Effector CD4-positive, alpha-beta T cell (primary cell): ENCODE results near the gene OR5H14. TPM values are rescaled to one million over a fixed set of nuclear protein-coding genes. Genes with fewer than 3 reads are reported as not detected.
"Not testable (repeated sequence)": the region's sequence is repeated elsewhere in the genome, so short reads cannot be mapped to it uniquely, and the experiment has no call there.

Source experiments
- DNase-seq: peaks from one replicate; pipeline ENCODE4 v3.0.0-alpha.2; 2020
- total RNA-seq: gene quantifications from one replicate; lab custom pipeline; 2026; lab: John Stamatoyannopoulos, UW

The OR5H14 gene
- total RNA-seq, result not detected

GRCh38 chr3:98147179-98147578 lies at the start of gene OR5H14:
TSS of gene OR5H14 (plus strand) at chr3:98147479. CDS start at chr3:98149386, 1,907 bp downstream.
- DNase-seq, result no peak

GRCh38 chr3:98099848-98100247 lies 47.4 kb upstream of the OR5H14 start:
- DNase-seq, result no peak

DNA sequence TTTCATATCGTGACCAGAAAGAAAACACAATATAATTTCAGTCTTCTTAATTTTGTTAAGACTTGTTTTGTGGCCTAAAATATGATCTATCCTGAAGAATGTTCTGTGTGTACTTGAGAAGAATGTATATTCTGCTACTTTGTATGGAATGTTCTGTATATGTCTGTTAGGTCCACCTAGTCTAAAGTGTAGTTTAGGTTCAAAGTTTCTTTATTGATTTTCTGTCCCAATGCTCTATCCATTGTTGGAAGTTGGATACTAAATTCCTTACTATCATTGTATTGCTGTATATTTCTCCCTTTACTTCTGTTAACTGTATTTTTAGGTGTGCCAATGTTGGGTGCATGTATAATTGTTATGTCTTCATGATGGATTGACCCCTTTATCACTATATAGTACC lies 39.1 kb upstream of the OR5H14 start:
- DNase-seq, result no peak

DNA sequence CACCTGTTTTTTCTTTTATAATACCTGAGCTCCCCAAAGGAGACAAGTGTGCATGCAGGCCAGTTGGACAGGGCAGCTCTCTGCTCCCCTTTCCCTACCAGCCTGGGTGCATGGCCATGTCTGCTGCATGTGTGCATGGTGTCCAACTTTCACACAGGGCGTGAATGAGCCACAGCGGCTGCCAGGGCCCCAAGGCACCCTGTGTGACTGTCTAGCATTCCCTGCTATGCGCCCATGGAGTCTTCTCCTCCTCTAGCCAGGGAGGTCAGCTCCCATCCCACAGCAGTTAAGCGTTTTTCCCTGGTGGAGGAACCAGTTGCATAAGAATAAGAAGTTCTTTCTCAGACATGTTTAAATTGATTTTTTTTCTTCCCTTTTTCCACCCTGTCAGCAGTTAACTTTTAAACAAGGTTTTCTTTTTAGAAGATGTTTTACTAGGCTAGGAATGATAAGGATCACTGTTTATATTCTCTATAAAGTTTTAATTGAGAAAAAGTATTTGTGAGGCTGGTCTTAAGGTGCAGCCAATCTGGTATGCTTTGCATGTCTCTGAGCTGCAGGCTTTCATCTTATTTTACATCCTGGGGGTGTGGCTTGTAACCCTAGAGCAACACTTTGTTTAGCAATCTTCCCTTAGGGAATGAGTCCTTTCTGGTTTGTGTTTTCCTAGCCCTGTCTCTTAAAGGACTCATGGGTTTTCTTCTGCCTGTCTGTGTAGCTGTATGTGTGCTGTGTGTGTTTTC lies 37.3 kb upstream of the OR5H14 start:
- DNase-seq, result no peak

DNA sequence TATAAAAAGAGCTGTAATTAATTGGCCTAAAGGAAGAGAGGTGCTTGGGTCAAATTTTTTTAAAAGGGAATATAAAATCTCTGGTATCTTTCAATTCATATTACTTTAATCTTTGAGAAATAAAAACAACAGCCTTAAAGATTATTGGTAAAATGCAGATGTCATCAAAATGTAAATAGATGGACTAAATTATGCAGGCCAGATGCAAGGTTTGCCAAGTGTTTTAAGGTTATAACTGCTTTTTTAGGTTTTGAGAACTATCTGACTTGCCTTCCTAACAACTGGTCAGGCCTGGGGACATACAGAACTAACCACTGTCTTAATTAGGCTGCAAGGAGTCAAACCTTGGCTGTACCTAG lies 36.8 kb upstream of the OR5H14 start:
- no peak for DNase-seq

GRCh38 chr3:98114264-98114663 lies 33.0 kb upstream of the OR5H14 start:
- no peak for DNase-seq

GRCh38 chr3:98115717-98116116 lies 31.6 kb upstream of the OR5H14 start:
- no peak for DNase-seq

- no peak for DNase-seq
These were observed 16.9 kb upstream of the OR5H14 start, which contains the start of gene OR5H1 for GRCh38 chr3:98130421-98130820. TSS of gene OR5H1 (plus strand) at chr3:98130721. CDS start at chr3:98132698, 1,977 bp downstream.

GRCh38 chr3:98136631-98137030 lies 10.6 kb upstream of the OR5H14 start:
- DNase-seq, result no peak

DNA sequence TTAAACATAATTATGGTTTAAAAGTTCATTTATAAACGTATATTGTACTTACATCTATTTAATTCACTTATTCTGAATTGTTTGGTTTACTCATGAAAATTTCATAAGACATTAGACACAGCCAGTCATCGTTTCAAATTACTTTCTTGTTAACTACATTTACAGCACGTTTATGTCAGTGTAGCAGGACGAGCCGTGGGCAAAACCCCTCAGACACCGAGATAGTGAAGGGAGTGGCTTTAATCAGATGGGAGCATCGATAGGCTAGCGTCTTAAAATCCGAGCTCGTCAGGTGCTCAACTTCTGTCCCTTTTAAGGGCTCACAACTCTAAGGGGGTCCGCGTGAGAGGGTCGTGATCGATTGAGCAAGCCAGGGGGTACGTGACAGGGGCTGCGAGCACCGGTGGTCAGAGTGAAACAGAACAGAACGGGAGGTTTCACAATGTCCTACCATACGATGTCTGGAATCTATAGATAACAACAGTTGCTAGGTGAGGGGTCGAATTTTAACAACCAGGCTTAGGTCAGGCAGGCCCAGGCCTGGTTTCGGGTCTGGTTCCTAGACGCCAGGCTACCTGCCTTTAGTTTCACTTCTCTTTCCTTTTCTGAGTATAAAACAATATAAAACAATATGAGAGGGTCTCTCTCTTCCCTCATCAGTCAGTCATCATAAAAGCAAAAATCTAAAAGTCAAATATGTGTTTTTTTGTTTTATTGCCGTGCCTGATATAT lies 9.3 kb upstream of the OR5H14 start:
- not testable (repeated sequence) for DNase-seq

DNA sequence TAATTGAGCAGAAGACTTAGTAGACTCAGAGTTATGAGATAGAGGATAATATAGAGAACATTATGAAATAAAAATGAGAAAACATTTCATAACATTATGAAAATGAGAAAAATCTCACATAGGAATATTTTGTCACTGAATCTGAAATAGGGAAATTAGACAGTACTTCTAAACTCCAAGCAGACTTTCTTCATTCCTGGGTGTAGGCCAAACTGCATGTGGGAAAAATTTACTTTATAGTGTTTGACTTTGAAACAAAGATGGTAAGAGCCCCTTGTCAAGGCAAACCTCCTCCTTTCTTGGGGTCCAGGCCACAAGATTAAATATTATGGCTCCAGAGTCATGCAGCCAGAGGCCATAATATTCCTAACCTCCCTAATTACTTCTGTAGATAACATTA lies 6.7 kb upstream of the OR5H14 start:
- DNase-seq, result no peak

DNA sequence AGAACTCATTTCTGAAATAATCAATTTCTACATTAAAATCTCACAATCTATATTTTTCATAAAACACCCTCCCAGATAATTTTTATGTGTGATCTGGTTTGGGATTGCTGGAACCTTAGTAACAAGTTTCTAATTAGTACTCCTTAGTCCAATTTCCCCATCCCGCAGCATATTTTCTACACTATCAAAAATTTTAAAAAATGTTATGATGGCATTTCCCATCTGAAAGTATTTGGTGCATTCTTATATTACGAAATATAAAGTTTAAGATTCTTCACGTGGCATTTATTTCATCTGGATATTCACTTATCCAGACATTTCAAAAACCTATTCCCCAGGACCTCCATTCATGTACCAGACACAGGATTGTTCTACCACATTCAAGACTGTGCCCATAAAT lies 1.5 kb downstream of the OR5H14 start:
- no peak for DNase-seq

GRCh38 chr3:98149456-98149855 lies 2.2 kb downstream of the OR5H14 start:
- not testable (repeated sequence) for DNase-seq

GRCh38 chr3:98151241-98151640 lies 4.0 kb downstream of the OR5H14 start:
- no peak for DNase-seq

- DNase-seq, result no peak
These were observed 19.1 kb downstream of the OR5H14 start, which contains the start of gene OR5H15 for GRCh38 chr3:98166396-98166795. TSS of gene OR5H15 (plus strand) at chr3:98166696. CDS start at chr3:98168700, 2,004 bp downstream.

DNA sequence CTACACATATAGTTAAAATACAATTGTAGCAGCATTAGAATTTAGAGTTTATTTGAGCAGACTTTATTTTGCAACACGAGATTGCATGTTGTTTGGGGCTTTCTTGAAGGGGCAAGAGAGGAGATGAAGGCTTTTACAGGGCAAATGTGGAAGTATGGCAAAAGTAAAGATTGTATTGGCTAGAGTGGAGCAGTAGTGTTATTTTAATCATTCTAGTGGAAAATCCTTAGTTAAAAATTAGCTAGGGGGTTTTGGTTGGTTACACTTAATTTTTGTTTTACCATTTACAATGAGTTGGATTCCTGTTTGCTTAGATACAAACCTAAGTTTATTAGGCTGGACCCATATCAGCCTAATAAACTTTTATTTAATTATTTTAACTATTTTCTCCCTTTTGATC lies 23.8 kb downstream of the OR5H14 start:
- no peak for DNase-seq

DNA sequence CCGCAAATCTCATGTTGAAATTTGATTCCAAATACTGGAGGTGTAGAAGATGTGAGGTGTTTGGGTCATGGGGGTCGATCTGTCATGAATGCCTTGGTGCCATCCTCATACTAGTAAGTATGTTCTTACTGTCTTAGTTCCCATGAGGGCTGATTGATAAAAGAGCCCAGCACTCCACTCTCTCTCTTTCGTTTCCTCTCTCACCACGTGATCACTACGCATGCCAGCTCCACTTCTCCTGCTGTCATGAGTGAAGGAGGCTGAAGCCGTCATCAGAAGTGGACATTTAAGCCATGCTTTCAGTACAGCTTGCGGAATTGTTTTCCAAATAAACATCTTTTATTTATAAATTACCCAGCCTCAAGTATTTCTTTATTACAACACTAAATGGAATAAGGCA lies 25.3 kb downstream of the OR5H14 start:
- no peak for DNase-seq

GRCh38 chr3:98180319-98180890 lies 33.1 kb downstream of the OR5H14 start:
- DNase-seq, result no peak

GRCh38 chr3:98182196-98182595 lies 34.9 kb downstream of the OR5H14 start:
- DNase-seq, result no peak

DNA sequence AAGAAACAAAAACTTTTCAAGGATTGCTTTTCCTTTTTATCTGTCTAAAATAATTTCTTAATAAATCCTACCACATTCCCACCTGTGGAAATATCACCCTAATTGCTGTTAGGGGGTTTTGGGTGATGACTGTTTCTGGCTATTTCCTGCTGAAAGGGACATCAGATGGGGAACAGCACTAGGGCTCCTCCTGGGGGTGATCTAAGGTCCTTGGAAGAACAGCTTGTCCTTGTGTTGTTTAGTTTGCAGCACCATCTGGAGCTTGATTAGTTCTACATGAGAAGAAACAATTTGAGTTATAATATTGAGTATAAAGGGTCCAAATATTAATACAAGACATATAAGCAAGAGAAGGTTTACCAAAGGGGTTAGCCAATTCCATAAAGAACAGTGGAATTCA lies 37.9 kb downstream of the OR5H14 start:
- DNase-seq, result no peak

DNA sequence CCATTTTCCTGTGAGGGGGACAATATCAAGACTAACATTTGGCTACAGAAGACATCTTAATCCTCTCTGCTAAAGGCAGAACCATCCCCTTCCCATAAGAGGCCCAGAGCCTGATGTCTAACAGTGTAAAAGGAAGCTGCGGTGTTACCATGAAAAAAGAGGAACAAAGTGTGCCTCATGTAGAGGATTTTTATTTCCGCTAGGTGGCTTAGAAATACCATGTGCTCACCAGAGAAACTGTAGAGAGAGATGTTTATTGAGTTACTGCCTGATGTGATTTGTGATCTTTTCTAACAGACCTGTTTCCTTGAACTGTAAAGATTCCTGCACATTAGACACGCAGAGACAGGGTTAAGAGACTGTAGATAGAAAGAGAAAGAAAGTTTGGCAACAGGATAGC lies 41.3 kb downstream of the OR5H14 start:
- DNase-seq, result no peak

DNA sequence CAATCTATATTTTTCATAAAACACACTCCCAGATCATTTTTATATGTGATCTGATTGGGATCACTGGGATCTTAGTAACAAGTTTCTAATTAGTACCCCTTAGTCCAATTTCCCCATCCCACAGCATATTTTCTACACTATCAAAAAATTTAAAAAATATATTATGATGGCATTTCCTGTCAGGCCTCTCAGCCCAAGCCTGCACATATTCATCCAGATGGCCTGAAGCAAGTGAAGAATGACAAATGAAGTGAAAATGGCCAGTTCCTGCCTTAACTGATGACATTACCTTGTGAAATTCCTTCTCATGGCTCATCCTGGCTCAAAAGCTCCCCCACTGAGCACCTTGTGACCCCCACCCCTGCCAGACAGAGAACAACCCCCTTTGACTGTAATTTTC lies 43.6 kb downstream of the OR5H14 start:
- DNase-seq, result not testable (repeated sequence)

GRCh38 chr3:98196293-98196692 lies 49.0 kb downstream of the OR5H14 start:
- not testable (repeated sequence) for DNase-seq

DNA sequence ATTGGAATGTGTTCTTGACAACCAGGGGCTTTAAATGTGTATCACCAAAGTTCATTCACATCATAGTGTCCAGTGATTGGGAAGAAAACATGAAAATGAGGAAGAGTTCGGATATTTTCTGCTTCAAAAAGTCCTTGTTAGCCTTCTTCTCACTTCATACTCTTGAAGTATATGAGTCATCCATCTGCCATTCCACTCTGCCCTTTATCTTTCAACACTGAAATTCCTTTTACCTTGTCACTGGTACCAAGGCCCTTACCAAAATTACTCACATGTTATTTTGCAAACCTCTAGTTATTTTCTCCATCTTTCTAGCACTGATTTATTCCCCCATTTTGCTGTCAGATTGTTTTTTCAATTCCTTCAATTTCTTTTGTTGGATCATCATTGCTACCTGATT lies 51.7 kb downstream of the OR5H14 start:
- DNase-seq, result no peak
